HepG2 (cell line): ENCODE measurements around the gene LPXN. TPM values are rescaled to one million over a fixed set of nuclear protein-coding genes. Genes with fewer than 3 reads are reported as not detected.
A peak's percentile ranks its signal among the peaks of the same experiment; 100 is the strongest.

Experiments used
- AHR ChIP-seq: IDR thresholded peaks from 2 replicates; pipeline ENCODE4 v1.6.1; 2018; ENCODE audit warnings: missing genetic modification reagents, missing compliant biosample characterization
- ARNT2 ChIP-seq: sonication (generic); formaldehyde crosslinking; IDR thresholded peaks from 2 replicates; pipeline ENCODE4 v1.8.0; 2022; ENCODE audit warnings: mild to moderate bottlenecking, low read depth, missing genetic modification reagents, moderate library complexity
- CREB1 ChIP-seq, 2 experiments: fragments of 450-650 bp in 1 of 2; IDR thresholded peaks; 2 replicates each; pipeline ENCODE4 v1.6.1; 2016 to 2017; ENCODE audit warnings: control low read depth in 1 of 2, mild to moderate bottlenecking in 1 of 2, missing compliant biosample characterization in 1 of 2, missing genetic modification characterization in 1 of 2
- MIER3 ChIP-seq: IDR thresholded peaks from 2 replicates; pipeline ENCODE4 v1.6.1; 2016; ENCODE audit warnings: missing compliant biosample characterization, borderline replicate concordance
- NFE2 ChIP-seq: sonication (generic); formaldehyde crosslinking; IDR thresholded peaks from 2 replicates; pipeline ENCODE4 v1.4.0; 2020; ENCODE audit warnings: missing genetic modification reagents
- NFKB2 ChIP-seq: sonication (generic); formaldehyde crosslinking; IDR thresholded peaks from 2 replicates; pipeline ENCODE4 v1.4.0; 2020; ENCODE audit warnings: missing genetic modification reagents, borderline replicate concordance
- NR2C2 ChIP-seq: sonication (generic); formaldehyde crosslinking; IDR thresholded peaks from 2 replicates; pipeline ENCODE4 v1.4.0; 2020; ENCODE audit warnings: missing genetic modification reagents, mild to moderate bottlenecking, moderate library complexity, borderline replicate concordance
- PAX8 ChIP-seq: sonication (generic); formaldehyde crosslinking; IDR thresholded peaks from 2 replicates; pipeline ENCODE4 v1.8.0; 2022; ENCODE audit warnings: mild to moderate bottlenecking, missing genetic modification reagents, borderline replicate concordance
- POLR2G ChIP-seq: fragments of 200-400 bp; formaldehyde crosslinking; IDR thresholded peaks from 2 replicates; pipeline ENCODE4 v1.6.1; 2018; ENCODE audit warnings: mild to moderate bottlenecking, low read depth, low read length, moderate library complexity
- SP5 ChIP-seq: IDR thresholded peaks from 2 replicates; pipeline ENCODE4 v1.6.1; 2016; ENCODE audit warnings: low read depth, borderline replicate concordance
- ZKSCAN8 ChIP-seq: IDR thresholded peaks from 2 replicates; pipeline ENCODE4 v1.6.1; 2016; ENCODE audit warnings: borderline replicate concordance, missing genetic modification reagents, missing compliant biosample characterization
- ZNF251 ChIP-seq: sonication (generic); formaldehyde crosslinking; IDR thresholded peaks from 2 replicates; pipeline ENCODE4 v1.9.0; 2021; ENCODE audit warnings: mild to moderate bottlenecking, missing genetic modification reagents
- ZNF564 ChIP-seq: sonication (generic); formaldehyde crosslinking; IDR thresholded peaks from 2 replicates; pipeline ENCODE4 v1.8.1; 2023; ENCODE audit warnings: mild to moderate bottlenecking, missing genetic modification reagents
- polyA plus RNA-seq, 8 experiments: library from polyadenylated mRNA; depleted of rRNA in 3 of 8; stranded (reverse) in 7 of 8; unstranded in 1 of 8; fragments of >200 nt; fragmentation: Illumina TruSeq in 4 of 8; extraction: Trizol in 4 of 8; gene quantifications; 2 replicates each; pipeline versions ENCODE4 v1.2.1 to v1.2.3, GENCODE V29; 2011 to 2016; ENCODE audit warnings: low read depth in 4 of 8, missing spikeins in 1 of 8, mixed read lengths in 1 of 8; ENCODE audit not compliant: insufficient read depth in 1 of 8
- total RNA-seq, 5 experiments: library from RNA; depleted of rRNA; stranded (reverse); fragments of >200 nt; fragmentation: Illumina TruSeq; extraction: Trizol; gene quantifications; 2 replicates each; pipeline ENCODE4 v1.2.3, GENCODE V29; 2016; ENCODE audit warnings: low read depth in 1 of 5
- TF ChIP-seq, protein P1 (sequence below): sonication (generic); formaldehyde crosslinking; IDR thresholded peaks from 2 replicates; pipeline ENCODE4 v1.5.1; 2020; ENCODE audit warnings: missing genetic modification reagents, mild to moderate bottlenecking, borderline replicate concordance
- TF ChIP-seq, protein P2 (sequence below), 2 experiments: fragments of 450-650 bp in 1 of 2; sonication (generic) in 1 of 2; formaldehyde crosslinking in 1 of 2; IDR thresholded peaks; 2 replicates each; pipeline versions ENCODE4 v1.6.1 to v1.8.0; 2016 to 2022; ENCODE audit warnings: antibody characterized with exemption in 1 of 2, mild to moderate bottlenecking in 1 of 2, missing genetic modification reagents in 1 of 2
- TF ChIP-seq, protein P3 (sequence below), 2 experiments: sonication (generic) in 1 of 2; formaldehyde crosslinking in 1 of 2; IDR thresholded peaks; 2 replicates each; pipeline versions ENCODE4 v1.4.0 to v1.6.1; 2018 to 2020; ENCODE audit warnings: missing genetic modification reagents in 2 of 2, borderline replicate concordance in 1 of 2, low read depth in 1 of 2, mild to moderate bottlenecking in 1 of 2, missing biosample characterization in 1 of 2

Gene LPXN
- total and polyA plus RNA-seq, 2 of the 13 experiments (the other 11 are each of a cell fraction or from before 2014, with no cell fraction given): 1.7 to 3.5 TPM

DNA sequence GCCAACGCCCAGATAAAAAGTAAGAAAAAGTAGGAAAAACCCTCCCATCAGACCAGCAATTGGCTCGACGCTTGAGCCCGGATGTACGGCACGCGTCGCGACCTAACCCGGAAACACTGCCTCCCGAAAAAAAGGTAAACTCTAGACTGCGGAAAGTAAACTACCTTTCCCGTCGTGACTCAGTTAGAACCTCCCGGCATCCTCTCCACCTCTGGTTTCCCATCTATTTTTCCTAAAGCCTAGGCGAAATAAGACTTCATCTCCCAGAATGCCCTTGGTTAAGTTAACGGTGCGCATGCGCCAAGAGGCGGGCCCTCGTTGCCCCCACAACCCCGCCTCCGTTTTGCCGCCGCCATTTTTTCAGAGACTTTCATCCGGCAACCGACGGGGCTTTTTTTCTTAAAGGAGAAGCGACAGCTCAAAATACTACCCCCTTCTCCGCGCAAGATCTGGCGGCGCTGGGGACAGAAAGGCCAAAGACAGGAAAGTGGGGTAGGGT is 2.5 kb upstream of the LPXN start (continued):
- TF ChIP-seq, protein P1, sequence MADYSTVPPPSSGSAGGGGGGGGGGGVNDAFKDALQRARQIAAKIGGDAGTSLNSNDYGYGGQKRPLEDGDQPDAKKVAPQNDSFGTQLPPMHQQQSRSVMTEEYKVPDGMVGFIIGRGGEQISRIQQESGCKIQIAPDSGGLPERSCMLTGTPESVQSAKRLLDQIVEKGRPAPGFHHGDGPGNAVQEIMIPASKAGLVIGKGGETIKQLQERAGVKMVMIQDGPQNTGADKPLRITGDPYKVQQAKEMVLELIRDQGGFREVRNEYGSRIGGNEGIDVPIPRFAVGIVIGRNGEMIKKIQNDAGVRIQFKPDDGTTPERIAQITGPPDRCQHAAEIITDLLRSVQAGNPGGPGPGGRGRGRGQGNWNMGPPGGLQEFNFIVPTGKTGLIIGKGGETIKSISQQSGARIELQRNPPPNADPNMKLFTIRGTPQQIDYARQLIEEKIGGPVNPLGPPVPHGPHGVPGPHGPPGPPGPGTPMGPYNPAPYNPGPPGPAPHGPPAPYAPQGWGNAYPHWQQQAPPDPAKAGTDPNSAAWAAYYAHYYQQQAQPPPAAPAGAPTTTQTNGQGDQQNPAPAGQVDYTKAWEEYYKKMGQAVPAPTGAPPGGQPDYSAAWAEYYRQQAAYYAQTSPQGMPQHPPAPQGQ (CRISPR knock-in tag): no peak
- TF ChIP-seq NFKB2 (CRISPR knock-in tag) (no peak; the same call in 1 of the 2 replicates), ZNF564 (CRISPR knock-in tag) (no peak), POLR2G (peak; percentile 80), AHR (no peak), PAX8 (CRISPR knock-in tag) (no peak), ARNT2 (CRISPR knock-in tag) (no peak; the same call in 1 of the 2 replicates), SP5 (no peak), ZKSCAN8 (CRISPR knock-in tag) (no peak; the same call in 1 of the 2 replicates), ZNF251 (no peak), NR2C2 (CRISPR knock-in tag) (peak; percentile 99), MIER3 (CRISPR knock-in tag) (no peak), CREB1 (IDR thresholded peaks at IDR 0.05) (no peak; the same call in 1 of the 2 replicates), CREB1 (CRISPR knock-in tag; IDR thresholded peaks at IDR 0.05) (peak; percentile 92), NFE2 (CRISPR knock-in tag) (no peak)
- TF ChIP-seq, protein P2, sequence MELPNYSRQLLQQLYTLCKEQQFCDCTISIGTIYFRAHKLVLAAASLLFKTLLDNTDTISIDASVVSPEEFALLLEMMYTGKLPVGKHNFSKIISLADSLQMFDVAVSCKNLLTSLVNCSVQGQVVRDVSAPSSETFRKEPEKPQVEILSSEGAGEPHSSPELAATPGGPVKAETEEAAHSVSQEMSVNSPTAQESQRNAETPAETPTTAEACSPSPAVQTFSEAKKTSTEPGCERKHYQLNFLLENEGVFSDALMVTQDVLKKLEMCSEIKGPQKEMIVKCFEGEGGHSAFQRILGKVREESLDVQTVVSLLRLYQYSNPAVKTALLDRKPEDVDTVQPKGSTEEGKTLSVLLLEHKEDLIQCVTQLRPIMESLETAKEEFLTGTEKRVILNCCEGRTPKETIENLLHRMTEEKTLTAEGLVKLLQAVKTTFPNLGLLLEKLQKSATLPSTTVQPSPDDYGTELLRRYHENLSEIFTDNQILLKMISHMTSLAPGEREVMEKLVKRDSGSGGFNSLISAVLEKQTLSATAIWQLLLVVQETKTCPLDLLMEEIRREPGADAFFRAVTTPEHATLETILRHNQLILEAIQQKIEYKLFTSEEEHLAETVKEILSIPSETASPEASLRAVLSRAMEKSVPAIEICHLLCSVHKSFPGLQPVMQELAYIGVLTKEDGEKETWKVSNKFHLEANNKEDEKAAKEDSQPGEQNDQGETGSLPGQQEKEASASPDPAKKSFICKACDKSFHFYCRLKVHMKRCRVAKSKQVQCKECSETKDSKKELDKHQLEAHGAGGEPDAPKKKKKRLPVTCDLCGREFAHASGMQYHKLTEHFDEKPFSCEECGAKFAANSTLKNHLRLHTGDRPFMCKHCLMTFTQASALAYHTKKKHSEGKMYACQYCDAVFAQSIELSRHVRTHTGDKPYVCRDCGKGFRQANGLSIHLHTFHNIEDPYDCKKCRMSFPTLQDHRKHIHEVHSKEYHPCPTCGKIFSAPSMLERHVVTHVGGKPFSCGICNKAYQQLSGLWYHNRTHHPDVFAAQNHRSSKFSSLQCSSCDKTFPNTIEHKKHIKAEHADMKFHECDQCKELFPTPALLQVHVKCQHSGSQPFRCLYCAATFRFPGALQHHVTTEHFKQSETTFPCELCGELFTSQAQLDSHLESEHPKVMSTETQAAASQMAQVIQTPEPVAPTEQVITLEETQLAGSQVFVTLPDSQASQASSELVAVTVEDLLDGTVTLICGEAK (IDR thresholded peaks at IDR 0.05): peak; percentile 48
- TF ChIP-seq, protein P2 (CRISPR knock-in tag; IDR thresholded peaks at IDR 0.05): no peak
- TF ChIP-seq, protein P3, sequence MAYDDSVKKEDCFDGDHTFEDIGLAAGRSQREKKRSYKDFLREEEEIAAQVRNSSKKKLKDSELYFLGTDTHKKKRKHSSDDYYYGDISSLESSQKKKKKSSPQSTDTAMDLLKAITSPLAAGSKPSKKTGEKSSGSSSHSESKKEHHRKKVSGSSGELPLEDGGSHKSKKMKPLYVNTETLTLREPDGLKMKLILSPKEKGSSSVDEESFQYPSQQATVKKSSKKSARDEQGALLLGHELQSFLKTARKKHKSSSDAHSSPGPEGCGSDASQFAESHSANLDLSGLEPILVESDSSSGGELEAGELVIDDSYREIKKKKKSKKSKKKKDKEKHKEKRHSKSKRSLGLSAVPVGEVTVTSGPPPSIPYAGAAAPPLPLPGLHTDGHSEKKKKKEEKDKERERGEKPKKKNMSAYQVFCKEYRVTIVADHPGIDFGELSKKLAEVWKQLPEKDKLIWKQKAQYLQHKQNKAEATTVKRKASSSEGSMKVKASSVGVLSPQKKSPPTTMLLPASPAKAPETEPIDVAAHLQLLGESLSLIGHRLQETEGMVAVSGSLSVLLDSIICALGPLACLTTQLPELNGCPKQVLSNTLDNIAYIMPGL (CRISPR knock-in tag; IDR thresholded peaks at IDR 0.05; ENCODE audit: borderline replicate concordance in 1 of 2, low read depth in 1 of 2): no peak; a peak in 2 of 4 replicates
